ENCODE data around the gene PCDHGB3. TPM values are rescaled to one million over a fixed set of nuclear protein-coding genes. Genes with fewer than 3 reads are reported as not detected.
"Not testable (repeated sequence)": the region's sequence is repeated elsewhere in the genome, so short reads cannot be mapped to it uniquely, and the experiment has no call there.

The PCDHGB3 gene
- total RNA-seq, 1 experiment from 2014 or later, result 22.7 TPM

GRCh38 chr5:141363952-141364660 lies 5.9 kb upstream of the PCDHGB3 start, which contains the start of gene PCDHGA5:
TSS of gene PCDHGA5 (plus strand) at chr5:141364162. CDS start at chr5:141364331, 169 bp downstream.
- H3K27me3 ChIP-seq (ENCODE audit: low read length), result no peaks in the 10 kb centered on the region
- peak within 1 kb of the TSS; percentile 90 for H3K27ac ChIP-seq (ENCODE audit: low read length)
- peak within 1 kb of the TSS; percentile 42 for H3K4me2 ChIP-seq (ENCODE audit: low read depth, low read length, poor library complexity, severe bottlenecking)
- H4K20me1 ChIP-seq (ENCODE audit: insufficient read depth, low read depth, low read length), result no peaks in the 10 kb centered on the region
- H2AFZ ChIP-seq (ENCODE audit: low read length), result no peak within 1 kb of the TSS
- peaks cover 24% of the 10 kb centered on the region; the same call in 1 of the 2 replicates for H3K9me3 ChIP-seq (ENCODE audit: low read length)
- 0 out of 2 replicates have a peak within 1 kb of the TSS, but pooled peaks have one; percentile 25 for H3K4me3 ChIP-seq (ENCODE audit: low read length)
- no peak within 1 kb of the TSS for H3K9ac ChIP-seq (ENCODE audit: low read length)
- peaks cover 40% of the 10 kb centered on the region for H3K4me1 ChIP-seq (ENCODE audit: low read length)
- DNase-seq, result no peak
- H3K79me2 ChIP-seq (ENCODE audit: low read length), result peaks cover 31% of the 10 kb centered on the region
- H3K9me2 ChIP-seq (replicated peaks; ENCODE audit: insufficient read depth, low read length), result no peaks in the 10 kb centered on the region
- H3K36me3 ChIP-seq (ENCODE audit: insufficient read depth, low read length), result peaks cover 24% of the 10 kb centered on the region

- Histone ChIP-seq H3K9ac (ENCODE audit: low read length) (no peak overlapping the region), H3K79me2 (ENCODE audit: low read length) (peaks cover 28% of the 10 kb centered on the region), H3K4me3 (ENCODE audit: low read length) (no peak overlapping the region), H2AFZ (ENCODE audit: low read length) (no peak overlapping the region), H3K36me3 (ENCODE audit: insufficient read depth, low read length) (peaks cover 29% of the 10 kb centered on the region), H3K27me3 (ENCODE audit: low read length) (no peaks in the 10 kb centered on the region), H4K20me1 (ENCODE audit: insufficient read depth, low read depth, low read length) (no peaks in the 10 kb centered on the region), H3K27ac (ENCODE audit: low read length) (no peak overlapping the region), H3K4me2 (ENCODE audit: low read depth, low read length, poor library complexity, severe bottlenecking) (no peak overlapping the region), H3K9me2 (replicated peaks; ENCODE audit: insufficient read depth, low read length) (no peaks in the 10 kb centered on the region), H3K9me3 (ENCODE audit: low read length) (peaks cover 27% of the 10 kb centered on the region), H3K4me1 (ENCODE audit: low read length) (peaks cover 42% of the 10 kb centered on the region)
- DNase-seq, result no peak
Measured at GRCh38 chr5:141366016-141366896, 3.8 kb upstream of the PCDHGB3 start.

- H3K9me3 ChIP-seq (ENCODE audit: low read length), result peaks cover 50% of the 10 kb centered on the region
- H3K4me3 ChIP-seq (ENCODE audit: low read length), result peak overlapping the region; percentile 17; the same call in 1 of the 2 replicates
- H4K20me1 ChIP-seq (ENCODE audit: insufficient read depth, low read depth, low read length), result no peaks in the 10 kb centered on the region
- no peaks in the 10 kb centered on the region for H3K9me2 ChIP-seq (replicated peaks; ENCODE audit: insufficient read depth, low read length)
- H2AFZ ChIP-seq (ENCODE audit: low read length), result no peak overlapping the region
- no peaks in the 10 kb centered on the region for H3K27me3 ChIP-seq (ENCODE audit: low read length)
- no peak overlapping the region for H3K9ac ChIP-seq (ENCODE audit: low read length)
- H3K79me2 ChIP-seq (ENCODE audit: low read length), result peaks cover 54% of the 10 kb centered on the region
- H3K4me1 ChIP-seq (ENCODE audit: low read length), result peaks cover 26% of the 10 kb centered on the region
- peaks cover 47% of the 10 kb centered on the region for H3K36me3 ChIP-seq (ENCODE audit: insufficient read depth, low read length)
- no peak overlapping the region for H3K4me2 ChIP-seq (ENCODE audit: low read depth, low read length, poor library complexity, severe bottlenecking)
- no peak for DNase-seq
- no peak overlapping the region for H3K27ac ChIP-seq (ENCODE audit: low read length)
Measured at GRCh38 chr5:141371572-141372475, 1.8 kb downstream of the PCDHGB3 start.

- Histone ChIP-seq H3K27ac (ENCODE audit: low read length) (no peak within 1 kb of the TSS), H3K36me3 (ENCODE audit: insufficient read depth, low read length) (peaks cover 59% of the 10 kb centered on the region), H3K9me2 (replicated peaks; ENCODE audit: insufficient read depth, low read length) (no peaks in the 10 kb centered on the region), H3K4me1 (ENCODE audit: low read length) (peaks cover 18% of the 10 kb centered on the region), H2AFZ (ENCODE audit: low read length) (no peak within 1 kb of the TSS), H3K4me3 (ENCODE audit: low read length) (0 out of 2 replicates have a peak within 1 kb of the TSS, but pooled peaks have one; percentile 17), H3K79me2 (ENCODE audit: low read length) (peaks cover 65% of the 10 kb centered on the region), H3K9ac (ENCODE audit: low read length) (no peak within 1 kb of the TSS), H4K20me1 (ENCODE audit: insufficient read depth, low read depth, low read length) (no peaks in the 10 kb centered on the region), H3K9me3 (ENCODE audit: low read length) (peaks cover 59% of the 10 kb centered on the region), H3K27me3 (ENCODE audit: low read length) (no peaks in the 10 kb centered on the region), H3K4me2 (ENCODE audit: low read depth, low read length, poor library complexity, severe bottlenecking) (no peak within 1 kb of the TSS)
- no peak for DNase-seq
Measured at GRCh38 chr5:141373673-141374317, 3.8 kb downstream of the PCDHGB3 start, which contains the start of gene PCDHGA6. TSS of gene PCDHGA6 (plus strand) at chr5:141373891. CDS start at chr5:141374084, 193 bp downstream.

- H3K4me1 ChIP-seq (ENCODE audit: low read length), result peaks cover 10% of the 10 kb centered on the region
- no peaks in the 10 kb centered on the region for H3K9me2 ChIP-seq (replicated peaks; ENCODE audit: insufficient read depth, low read length)
- DNase-seq, result no peak
- peaks cover 61% of the 10 kb centered on the region for H3K9me3 ChIP-seq (ENCODE audit: low read length)
- H3K79me2 ChIP-seq (ENCODE audit: low read length), result peaks cover 72% of the 10 kb centered on the region
- H3K9ac ChIP-seq (ENCODE audit: low read length), result no peak overlapping the region
- H3K4me3 ChIP-seq (ENCODE audit: low read length), result no peak overlapping the region
- no peak overlapping the region for H3K4me2 ChIP-seq (ENCODE audit: low read depth, low read length, poor library complexity, severe bottlenecking)
- peaks cover 67% of the 10 kb centered on the region for H3K36me3 ChIP-seq (ENCODE audit: insufficient read depth, low read length)
- H4K20me1 ChIP-seq (ENCODE audit: insufficient read depth, low read depth, low read length), result no peaks in the 10 kb centered on the region
- H3K27me3 ChIP-seq (ENCODE audit: low read length), result no peaks in the 10 kb centered on the region
- no peak overlapping the region for H3K27ac ChIP-seq (ENCODE audit: low read length)
- H2AFZ ChIP-seq (ENCODE audit: low read length), result no peak overlapping the region
Measured at GRCh38 chr5:141374627-141375026, 4.6 kb downstream of the PCDHGB3 start.

- H3K9ac ChIP-seq (ENCODE audit: low read length); H3K4me2 ChIP-seq (ENCODE audit: low read depth, low read length, poor library complexity, severe bottlenecking); H2AFZ ChIP-seq (ENCODE audit: low read length); DNase-seq; H3K27me3 ChIP-seq (ENCODE audit: low read length); H3K4me1 ChIP-seq (ENCODE audit: low read length); H4K20me1 ChIP-seq (ENCODE audit: insufficient read depth, low read depth, low read length); H3K9me2 ChIP-seq (replicated peaks; ENCODE audit: insufficient read depth, low read length); H3K4me3 ChIP-seq (ENCODE audit: low read length); H3K27ac ChIP-seq (ENCODE audit: low read length): not testable (repeated sequence)
- Histone ChIP-seq H3K79me2 (ENCODE audit: low read length) (peaks cover 71% of the 10 kb centered on the region), H3K36me3 (ENCODE audit: insufficient read depth, low read length) (peaks cover 71% of the 10 kb centered on the region), H3K9me3 (ENCODE audit: low read length) (peaks cover 68% of the 10 kb centered on the region)
Measured at GRCh38 chr5:141375444-141376155, 5.6 kb downstream of the PCDHGB3 start.
